GM21786 (cell line): Measurements from ENCODE around the gene SHCBP1L.

Source experiments
- ATAC-seq: cut with Tn5 transposase; IDR thresholded peaks from one replicate; pipeline ENCODE4 v1.9.1; 2021; ENCODE audit not compliant: unreplicated experiment

The SHCBP1L gene

GRCh38 chr1:182897696-182898095 is 55.3 kb downstream of the SHCBP1L start:
- no peak for ATAC-seq

- ATAC-seq = no peak
Observed at GRCh38 chr1:182890927-182891610, 61.9 kb downstream of the SHCBP1L start.

- no peak for ATAC-seq
Observed at GRCh38 chr1:182889997-182890396, 63.0 kb downstream of the SHCBP1L start.

GRCh38 chr1:182888736-182889531 is 64.0 kb downstream of the SHCBP1L start:
- no peak for ATAC-seq

GRCh38 chr1:182886985-182887384 is 66.0 kb downstream of the SHCBP1L start:
- no peak for ATAC-seq

- ATAC-seq = no peak
Observed at GRCh38 chr1:182885591-182885990, 67.4 kb downstream of the SHCBP1L start.

- no peak for ATAC-seq
Observed at GRCh38 chr1:182884872-182885271, 68.1 kb downstream of the SHCBP1L start.

- no peak for ATAC-seq
Observed at GRCh38 chr1:182877842-182878241, 75.1 kb downstream of the SHCBP1L start.

GRCh38 chr1:182877331-182877730 is 75.6 kb downstream of the SHCBP1L start:
- ATAC-seq = no peak

- ATAC-seq = no peak
Observed at GRCh38 chr1:182875889-182876288, 77.1 kb downstream of the SHCBP1L start.

- ATAC-seq = no peak
Observed at GRCh38 chr1:182872881-182873280, 80.1 kb downstream of the SHCBP1L start.

GRCh38 chr1:182869241-182869666 is 83.7 kb downstream of the SHCBP1L start:
- ATAC-seq = no peak

GRCh38 chr1:182867861-182868260 is 85.1 kb downstream of the SHCBP1L start:
- no peak for ATAC-seq

- ATAC-seq = no peak
Observed at GRCh38 chr1:182863940-182864339, 89.0 kb downstream of the SHCBP1L start.

GRCh38 chr1:182862827-182863226 is 90.1 kb downstream of the SHCBP1L start:
- ATAC-seq = no peak

- ATAC-seq = no peak
Observed at GRCh38 chr1:182861994-182862393, 91.0 kb downstream of the SHCBP1L start.

GRCh38 chr1:182860658-182861057 is 92.3 kb downstream of the SHCBP1L start:
- ATAC-seq = no peak

- ATAC-seq = no peak
Observed at GRCh38 chr1:182857212-182857611, 95.8 kb downstream of the SHCBP1L start.

- ATAC-seq = no peak
Observed at GRCh38 chr1:182855911-182856310, 97.1 kb downstream of the SHCBP1L start.

- no peak for ATAC-seq
Observed at GRCh38 chr1:182851825-182852224, 101.1 kb downstream of the SHCBP1L start.

GRCh38 chr1:182850319-182850718 is 102.6 kb downstream of the SHCBP1L start:
- ATAC-seq = no peak
